ENCODE measurements around the gene PIP4P1.
"Not testable (repeated sequence)": the region's sequence is repeated elsewhere in the genome, so short reads cannot be mapped to it uniquely, and the experiment has no call there.

The PIP4P1 gene

DNA sequence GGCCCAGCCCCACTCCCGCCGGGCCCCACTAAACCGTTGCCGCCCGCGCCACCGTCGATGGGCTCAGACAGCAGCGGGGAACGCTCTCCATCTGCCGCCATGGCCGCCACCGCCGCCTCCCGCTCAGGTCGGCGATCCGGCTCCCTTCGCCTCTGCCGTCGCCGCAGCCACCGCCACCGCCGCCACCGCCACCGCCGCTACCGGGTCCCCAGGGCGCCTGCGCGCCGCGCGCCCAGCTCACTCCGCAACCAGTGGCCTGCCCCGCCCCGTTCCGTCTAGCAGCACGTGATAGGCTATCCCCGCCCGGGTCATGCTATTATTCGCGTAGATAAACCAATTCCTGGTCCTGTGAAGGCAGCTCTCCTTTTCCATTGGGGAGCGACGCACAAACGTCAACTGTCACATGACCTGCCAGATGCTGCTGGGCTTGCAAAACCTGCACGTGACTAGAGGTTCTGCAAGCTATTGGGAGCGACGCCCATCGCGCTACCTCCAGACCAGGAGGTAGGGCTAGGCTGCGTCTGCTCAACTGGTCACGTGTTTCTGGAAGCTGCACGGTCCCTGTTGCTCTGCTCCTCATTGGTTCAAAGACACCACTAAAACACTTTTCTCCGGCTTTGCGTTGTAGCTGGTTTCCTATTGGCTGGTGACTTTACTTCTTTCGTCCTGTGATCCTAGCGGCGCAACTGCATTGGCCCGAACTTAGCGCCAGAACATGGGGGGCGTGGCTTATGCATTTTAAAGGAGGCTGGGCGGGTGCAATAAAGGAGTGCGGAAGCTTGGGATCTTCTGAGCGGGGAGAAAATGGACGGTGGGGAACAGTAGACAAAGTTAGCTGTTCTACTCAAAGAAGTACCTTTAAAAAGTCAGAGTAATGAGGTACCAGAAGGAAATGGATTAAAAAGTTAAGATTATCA is at the start of gene PIP4P1:
Gene PIP4P1, minus strand, starts transcription at position 210 of the 917 bp plus-strand sequence. Its CDS starts 109 bp downstream, at position 101.
- DNase-seq (ENCODE audit: low read depth) = peak; percentile 95

- DNase-seq (ENCODE audit: low read depth) = no peak
These were observed 47.1 kb upstream of the PIP4P1 start for GRCh38 chr14:20508367-20508766.

GRCh38 chr14:20507537-20507936 is 46.3 kb upstream of the PIP4P1 start:
- not testable (repeated sequence) for DNase-seq (ENCODE audit: low read depth)

GRCh38 chr14:20506752-20507151 is 45.5 kb upstream of the PIP4P1 start:
- DNase-seq (ENCODE audit: low read depth) = not testable (repeated sequence)

DNA sequence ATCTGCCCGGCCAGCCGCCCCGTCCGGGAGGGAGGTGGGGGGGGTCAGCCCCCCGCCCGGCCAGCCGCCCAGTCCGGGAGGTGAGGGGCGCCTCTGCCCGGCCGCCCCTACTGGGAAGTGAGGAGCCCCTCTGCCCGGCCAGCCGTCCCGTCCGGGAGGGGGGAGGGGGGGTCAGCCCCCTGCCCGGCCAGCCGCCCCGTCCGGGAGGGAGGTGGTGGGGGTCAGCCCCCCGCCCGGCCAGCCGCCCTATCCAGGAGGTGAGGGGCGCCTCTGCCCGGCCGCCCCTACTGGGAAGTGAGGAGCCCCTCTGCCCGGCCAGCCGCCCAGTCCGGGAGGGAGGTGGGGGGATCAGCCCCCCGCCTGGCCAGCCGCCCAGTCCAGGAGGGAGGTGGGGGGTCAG is 45.0 kb upstream of the PIP4P1 start:
- DNase-seq (ENCODE audit: low read depth) = not testable (repeated sequence)

GRCh38 chr14:20503898-20504297 is 42.7 kb upstream of the PIP4P1 start:
- DNase-seq (ENCODE audit: low read depth) = no peak

DNA sequence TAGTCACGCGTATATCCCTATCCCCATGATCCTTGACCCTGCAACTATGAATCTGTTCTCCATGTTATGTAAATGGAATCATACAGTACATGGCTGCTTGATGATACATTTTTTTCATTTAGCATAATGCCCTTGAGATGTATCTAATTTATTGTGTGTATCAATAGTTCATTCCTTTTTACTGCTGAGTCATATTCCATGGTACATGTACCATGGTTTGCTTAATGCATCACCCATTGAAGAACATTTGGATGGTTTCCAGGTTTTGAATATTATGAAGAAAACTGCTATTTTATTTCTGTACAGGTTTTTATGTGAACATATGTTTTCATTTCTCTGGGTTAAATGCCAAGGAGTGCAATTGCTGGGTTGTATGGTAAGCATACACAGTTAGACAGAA is 40.1 kb upstream of the PIP4P1 start:
- DNase-seq (ENCODE audit: low read depth) = no peak

GRCh38 chr14:20499881-20500280 is 38.6 kb upstream of the PIP4P1 start:
- no peak for DNase-seq (ENCODE audit: low read depth)

GRCh38 chr14:20499108-20499507 is 37.9 kb upstream of the PIP4P1 start:
- DNase-seq (ENCODE audit: low read depth) = no peak

DNA sequence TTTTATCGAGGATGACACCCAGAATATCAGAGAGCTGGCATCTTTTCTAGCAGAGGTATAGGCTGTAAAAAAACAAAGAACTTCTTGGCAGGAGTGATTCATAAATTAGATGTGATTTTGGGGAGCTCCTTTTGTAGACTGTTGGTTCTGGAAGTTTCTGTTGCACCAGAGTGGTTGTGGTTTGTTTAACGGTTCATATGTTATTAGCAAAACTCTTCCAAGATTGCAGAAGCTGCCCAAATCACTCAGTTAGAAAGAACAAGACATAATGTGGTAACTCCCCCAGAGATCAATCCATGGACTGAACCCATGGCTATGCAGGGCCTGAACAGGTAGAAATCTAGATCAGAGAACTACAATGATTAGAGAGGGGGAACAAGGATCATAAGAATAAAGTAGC is 37.4 kb upstream of the PIP4P1 start:
- DNase-seq (ENCODE audit: low read depth) = no peak

DNA sequence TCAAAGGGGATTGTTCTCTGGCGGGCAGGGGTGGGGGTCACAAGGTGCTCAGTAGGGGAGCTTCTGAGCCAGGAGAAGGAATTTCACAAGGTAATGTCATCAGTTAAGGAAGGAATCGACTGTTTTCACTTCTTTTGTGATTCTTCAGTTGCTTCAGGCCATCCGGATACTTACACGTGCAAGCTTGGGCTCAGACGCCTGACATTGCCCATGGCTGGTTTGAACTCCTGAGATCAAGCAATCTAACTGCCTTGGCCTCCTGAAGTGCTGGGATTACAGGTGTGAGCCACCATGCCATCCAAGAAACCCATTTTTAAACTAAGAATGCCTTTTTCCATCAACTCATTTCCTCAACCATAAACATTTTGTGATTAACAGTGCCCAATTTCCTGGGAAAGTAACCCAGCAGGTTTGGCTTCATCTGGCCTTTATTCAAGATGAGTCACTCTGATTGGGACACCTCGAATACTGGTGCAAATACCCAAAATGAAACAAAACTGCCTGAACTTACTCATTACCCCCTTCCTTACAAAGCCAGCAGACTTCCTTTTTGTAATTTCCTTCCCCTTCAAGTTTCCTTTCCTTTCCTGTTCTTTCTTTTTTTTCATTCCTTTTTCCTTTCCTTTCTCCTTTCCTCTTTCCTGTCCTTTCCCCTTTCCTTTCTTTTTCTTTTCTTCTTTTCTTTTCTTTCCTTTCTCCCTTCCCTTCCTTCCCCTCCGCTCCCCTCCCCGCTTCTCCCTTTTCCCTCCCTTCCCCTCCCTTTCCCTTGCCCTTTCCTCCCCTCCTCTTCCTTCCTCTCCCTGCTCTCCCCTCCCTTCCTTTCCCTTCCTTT is 33.9 kb upstream of the PIP4P1 start:
- no peak for DNase-seq (ENCODE audit: low read depth)

DNA sequence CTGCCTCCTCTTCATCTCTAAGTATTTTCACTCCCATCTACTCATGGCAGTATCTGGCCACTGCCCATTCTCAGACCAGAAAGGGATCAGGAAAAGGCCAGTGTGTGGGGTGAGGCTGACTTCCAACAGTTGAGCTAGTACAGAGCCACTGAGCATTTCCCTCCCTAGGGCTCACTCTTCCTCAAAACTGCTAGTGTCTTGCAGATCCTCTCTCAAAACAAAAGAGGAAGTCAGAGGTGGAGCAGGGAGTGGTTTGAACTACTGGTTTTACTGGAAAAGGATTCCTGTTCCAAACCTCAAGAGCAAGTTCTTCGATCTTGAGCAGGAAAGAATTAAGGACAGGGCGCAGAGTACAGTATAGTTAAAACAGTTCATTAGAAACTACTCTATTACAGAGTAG is 32.4 kb upstream of the PIP4P1 start:
- DNase-seq (ENCODE audit: low read depth) = no peak

DNA sequence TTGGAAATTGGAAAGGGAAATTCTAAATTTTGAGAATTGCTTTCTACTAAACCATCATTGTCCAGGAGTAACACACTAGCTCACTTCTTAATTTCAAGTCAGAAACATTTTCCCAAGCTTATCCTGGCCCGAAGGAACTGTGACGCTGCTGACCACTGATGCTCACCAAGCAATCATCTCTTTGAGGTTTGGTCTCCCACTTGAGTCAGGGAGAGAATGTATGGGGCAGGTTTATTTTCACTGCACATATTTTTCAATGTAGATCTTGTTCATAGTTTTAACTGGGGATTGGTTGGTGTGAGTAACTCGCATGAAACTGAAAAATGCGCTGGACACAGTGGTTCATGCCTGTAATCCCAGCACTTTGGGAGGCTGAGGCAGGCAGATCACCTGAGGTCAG is 31.3 kb upstream of the PIP4P1 start:
- DNase-seq (ENCODE audit: low read depth) = no peak

GRCh38 chr14:20490563-20490962 is 29.3 kb upstream of the PIP4P1 start:
- DNase-seq (ENCODE audit: low read depth) = no peak

DNA sequence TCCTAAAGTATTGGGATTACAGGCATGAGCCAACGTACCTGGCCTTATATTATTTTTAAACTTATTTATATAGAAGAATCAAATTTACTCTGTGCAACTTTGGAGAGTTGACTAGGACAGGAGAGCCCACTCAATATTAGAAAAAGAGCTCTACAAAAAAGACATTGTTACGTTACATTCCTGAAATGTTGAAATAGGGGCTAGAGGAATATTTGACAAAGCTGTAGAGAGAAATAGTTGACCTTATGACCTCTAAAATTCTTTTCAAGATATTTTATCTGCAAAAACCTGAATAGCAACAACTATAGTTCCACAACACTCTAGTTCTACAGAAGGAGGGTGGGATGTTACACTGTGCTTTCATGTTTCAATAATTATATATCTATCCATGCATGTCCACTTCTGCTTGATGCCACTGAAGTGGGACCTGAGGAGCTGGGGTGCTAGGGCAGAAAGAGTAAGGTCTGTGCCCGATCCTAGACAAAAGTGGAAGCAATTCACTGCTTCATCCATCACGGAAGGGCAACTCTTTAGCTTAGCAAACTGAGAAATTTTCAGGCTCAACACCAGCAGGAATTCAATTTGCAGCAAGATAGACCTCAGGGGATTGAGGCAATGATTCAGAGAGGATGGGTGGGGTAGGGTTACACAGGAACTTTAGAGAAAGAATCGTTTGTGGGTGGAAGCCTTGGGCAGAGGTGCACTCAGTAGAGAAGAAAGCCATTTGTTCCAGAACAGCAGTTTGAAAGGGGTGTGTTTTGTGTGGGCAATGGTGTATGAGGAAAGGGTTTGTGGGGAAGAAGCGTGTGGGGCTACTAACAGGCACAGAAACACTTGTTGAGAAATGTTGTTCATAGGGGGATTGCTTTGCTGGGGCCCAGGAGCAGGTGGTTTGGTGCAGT is 28.1 kb upstream of the PIP4P1 start:
- no peak for DNase-seq (ENCODE audit: low read depth)

- DNase-seq (ENCODE audit: low read depth) = no peak
These were observed 26.1 kb upstream of the PIP4P1 start for GRCh38 chr14:20487396-20487725.

DNA sequence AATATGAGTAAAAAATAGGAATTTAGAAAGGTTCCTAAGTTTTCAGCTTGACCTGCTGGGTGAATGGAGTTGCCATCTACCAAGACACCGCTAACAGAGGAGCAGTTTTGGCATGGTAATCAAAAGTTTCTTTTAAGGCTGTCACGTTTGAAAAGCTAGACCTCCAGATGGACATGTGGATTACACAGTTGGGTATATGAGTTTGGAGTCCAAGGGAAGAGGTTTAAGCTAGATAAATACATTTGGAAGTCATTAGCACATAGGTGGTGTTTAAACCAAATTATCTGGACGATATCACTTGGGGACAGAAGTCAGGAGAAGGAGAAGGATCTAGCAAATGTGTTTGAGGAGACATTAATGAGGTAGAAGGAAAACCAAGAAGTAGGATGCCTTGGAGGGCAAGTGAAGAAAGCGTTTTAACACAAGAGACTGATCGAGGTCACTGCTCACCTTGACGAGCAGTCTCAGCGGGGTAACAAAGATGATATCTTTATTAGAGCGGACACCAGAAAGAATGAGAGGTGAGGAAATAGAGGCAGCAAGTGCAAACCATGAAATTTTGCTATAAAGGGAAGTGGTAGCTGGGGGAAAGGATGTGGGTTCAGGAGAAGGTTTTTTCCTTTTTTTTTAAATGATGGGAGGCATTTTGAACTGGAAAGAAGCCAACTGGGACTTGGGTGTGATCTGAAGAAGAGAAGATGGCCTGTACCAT is 25.6 kb upstream of the PIP4P1 start:
- no peak for DNase-seq (ENCODE audit: low read depth)

DNA sequence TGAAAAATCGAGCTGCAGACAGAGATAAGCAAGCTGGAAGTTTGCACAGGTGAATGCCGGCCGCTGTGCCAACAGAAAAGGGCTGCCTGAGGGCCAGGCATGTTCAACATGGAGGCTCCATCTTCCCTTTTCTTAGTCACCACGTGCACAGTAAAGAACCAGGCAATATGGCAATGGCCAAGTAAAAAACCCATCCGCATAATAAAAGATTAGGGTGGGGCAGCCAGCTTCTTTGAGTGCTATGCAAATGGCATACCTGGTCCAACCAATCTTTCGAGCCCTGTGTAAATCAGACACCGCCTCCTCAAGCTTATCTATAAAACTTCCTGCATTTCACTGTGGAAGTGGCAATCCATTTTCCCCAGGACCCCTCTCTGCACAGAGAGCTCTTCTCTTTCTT is 24.7 kb upstream of the PIP4P1 start:
- no peak for DNase-seq (ENCODE audit: low read depth)

GRCh38 chr14:20482382-20482781 is 21.1 kb upstream of the PIP4P1 start:
- no peak for DNase-seq (ENCODE audit: low read depth)

- no peak for DNase-seq (ENCODE audit: low read depth)
These were observed 17.7 kb upstream of the PIP4P1 start for GRCh38 chr14:20478894-20479293.

DNA sequence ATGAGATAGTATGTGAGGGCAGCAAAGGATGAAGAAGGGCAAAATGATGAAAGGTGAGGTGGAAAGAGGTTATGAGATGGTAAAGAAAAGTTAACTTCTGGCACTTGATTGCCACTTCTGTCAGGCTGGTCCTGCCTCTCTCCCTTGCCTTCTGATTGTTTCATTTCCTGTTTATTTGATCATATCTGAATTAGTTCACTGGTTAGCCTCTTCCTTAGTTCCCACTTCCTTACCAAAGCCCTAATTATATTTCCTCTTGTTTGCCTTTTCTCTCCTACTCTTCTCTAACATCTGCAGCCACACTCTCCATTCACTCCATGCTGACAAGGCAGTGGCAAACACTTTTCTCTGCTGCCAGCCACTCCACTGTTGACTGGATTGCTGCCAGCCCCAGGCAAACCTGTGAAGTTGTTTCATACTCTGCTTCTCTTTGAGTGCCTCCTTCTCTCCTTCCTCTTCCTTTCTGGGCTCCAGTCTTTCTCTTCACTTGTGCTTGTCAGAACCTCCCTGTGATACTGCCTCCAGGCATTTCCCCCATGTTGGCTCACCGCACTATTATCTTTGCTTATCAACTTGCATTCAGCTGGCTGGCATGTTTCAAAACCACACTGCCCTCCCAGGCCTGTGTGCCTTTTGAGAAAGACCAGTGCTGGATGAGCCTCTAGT is 16.1 kb upstream of the PIP4P1 start:
- no peak for DNase-seq (ENCODE audit: low read depth)

All from stimulated activated CD8-positive, alpha-beta memory T cell treated with anti-CD3 and anti-CD28 coated beads, Interleukin-15, amount 100 ng/mL, for 1 hour (primary cell).